ENCODE results near the gene RPS27L.

- no peak for TF ChIP-seq POLR2A (IDR thresholded peaks at IDR 0.05)
- no peak for TF ChIP-seq POLR2AphosphoS5 (IDR thresholded peaks at IDR 0.05)
Observed at GRCh38 chr15:63200464-63201249, 43.4 kb upstream of the RPS27L start.
